HEK293 (cell line): Measurements from ENCODE around the gene KCNJ14.
A peak's percentile ranks its signal among the peaks of the same experiment; 100 is the strongest.

Source experiments
- CTCF ChIA-PET: fragments of 350-600 bp; formaldehyde crosslinking; extraction: SDS; loops from one replicate; lab custom pipeline; 2021; ENCODE audit warnings: antibody characterized with exemption; lab: Yijun Ruan, JAX
- POLR2A ChIA-PET: fragments of 300-600 bp; formaldehyde crosslinking; extraction: SDS; loops from one replicate; lab custom pipeline; 2020; ENCODE audit warnings: antibody characterized with exemption, inconsistent platforms; lab: Yijun Ruan, JAX
- H3K27ac ChIP-seq: fragments of 200-500 bp; sonication (Bioruptor generic); 2 replicates; pipeline ENCODE4 v1.5.1; 2014; ENCODE audit warnings: low read depth, low read length, control low read depth, inconsistent platforms; ENCODE audit errors: extremely low read depth
- H3K36me3 ChIP-seq, 2 experiments: fragments of 200-500 bp in 1 of 2; sonication (Bioruptor generic) in 1 of 2; 1 replicate in 1 of 2; 2 replicates in 1 of 2; pipeline ENCODE4 v1.5.1; 2014 to 2017; ENCODE audit warnings: inconsistent platforms in 2 of 2, low read length in 2 of 2; ENCODE audit not compliant: control insufficient read depth in 2 of 2, insufficient read depth in 1 of 2
- H3K4me1 ChIP-seq: fragments of 200-500 bp; sonication (Bioruptor generic); 2 replicates; pipeline ENCODE4 v1.5.1; 2014; ENCODE audit warnings: mild to moderate bottlenecking, low read length, inconsistent platforms; ENCODE audit not compliant: control insufficient read depth, insufficient read depth
- H3K4me3 ChIP-seq: 2 replicates; pipeline ENCODE4 v1.5.1; 2011; ENCODE audit warnings: low read depth, mild to moderate bottlenecking, control low read depth, low read length, moderate library complexity
- H3K9me3 ChIP-seq: fragments of 200-500 bp; sonication (Bioruptor generic); 2 replicates; pipeline ENCODE4 v1.5.1; 2014; ENCODE audit warnings: low read depth, low read length, inconsistent platforms; ENCODE audit not compliant: control insufficient read depth, insufficient read depth
- EGR2 ChIP-seq: fragments of 450-650 bp; formaldehyde crosslinking; IDR thresholded peaks from 2 replicates; pipeline ENCODE4 v1.5.1; 2016; ENCODE audit warnings: low read depth, missing biosample characterization, missing genetic modification characterization
- GLIS2 ChIP-seq: fragments of 450-650 bp; formaldehyde crosslinking; IDR thresholded peaks from 2 replicates; pipeline ENCODE4 v1.5.1; 2016; ENCODE audit warnings: missing biosample characterization, missing genetic modification characterization
- IKZF3 ChIP-seq: fragments of 450-650 bp; IDR thresholded peaks from 2 replicates; pipeline ENCODE4 v1.5.0; 2018; ENCODE audit warnings: missing biosample characterization, mild to moderate bottlenecking, missing genetic modification characterization, moderate library complexity
- KLF1 ChIP-seq: fragments of 450-650 bp; formaldehyde crosslinking; IDR thresholded peaks from 2 replicates; pipeline ENCODE4 v1.5.1; 2016; ENCODE audit warnings: missing biosample characterization, missing genetic modification characterization
- KLF8 ChIP-seq: fragments of 450-650 bp; formaldehyde crosslinking; IDR thresholded peaks from 2 replicates; pipeline ENCODE4 v1.5.1; 2016; ENCODE audit warnings: missing biosample characterization, missing genetic modification characterization
- SP2 ChIP-seq: fragments of 450-650 bp; formaldehyde crosslinking; IDR thresholded peaks from 2 replicates; pipeline ENCODE4 v1.5.1; 2016; ENCODE audit warnings: missing biosample characterization, missing genetic modification characterization
- SP3 ChIP-seq: fragments of 450-650 bp; formaldehyde crosslinking; IDR thresholded peaks from 2 replicates; pipeline ENCODE4 v1.5.1; 2016; ENCODE audit warnings: missing biosample characterization, missing genetic modification characterization
- ZBTB21 ChIP-seq: fragments of 450-650 bp; formaldehyde crosslinking; IDR thresholded peaks from 2 replicates; pipeline ENCODE4 v1.5.1; 2017; ENCODE audit warnings: missing biosample characterization, missing genetic modification characterization
- ZFP69B ChIP-seq: fragments of 450-650 bp; formaldehyde crosslinking; IDR thresholded peaks from 2 replicates; pipeline ENCODE4 v1.5.1; 2016; ENCODE audit warnings: missing biosample characterization, missing genetic modification characterization
- ZNF18 ChIP-seq: fragments of 450-650 bp; formaldehyde crosslinking; IDR thresholded peaks from 2 replicates; pipeline ENCODE4 v1.5.1; 2016; ENCODE audit warnings: missing biosample characterization, missing genetic modification characterization
- ZNF311 ChIP-seq: fragments of 450-650 bp; formaldehyde crosslinking; IDR thresholded peaks from 2 replicates; pipeline ENCODE4 v1.5.1; 2017; ENCODE audit warnings: missing biosample characterization, missing genetic modification characterization, borderline replicate concordance
- ZNF600 ChIP-seq: fragments of 450-650 bp; formaldehyde crosslinking; IDR thresholded peaks from 2 replicates; pipeline ENCODE4 v1.5.1; 2016; ENCODE audit warnings: missing biosample characterization, missing genetic modification characterization
- ZSCAN23 ChIP-seq: fragments of 450-650 bp; formaldehyde crosslinking; IDR thresholded peaks from 2 replicates; pipeline ENCODE4 v1.5.1; 2016; ENCODE audit warnings: missing biosample characterization, missing genetic modification characterization
- ZXDB ChIP-seq: fragments of 450-650 bp; formaldehyde crosslinking; IDR thresholded peaks from 2 replicates; pipeline ENCODE4 v1.5.1; 2016; ENCODE audit warnings: missing biosample characterization, missing genetic modification characterization
- TF ChIP-seq, protein P1 (sequence below): fragments of 450-650 bp; formaldehyde crosslinking; IDR thresholded peaks from 2 replicates; pipeline ENCODE4 v1.5.1; 2017; ENCODE audit warnings: missing biosample characterization, missing genetic modification characterization
- TF ChIP-seq, protein P2 (sequence below): fragments of 450-650 bp; formaldehyde crosslinking; IDR thresholded peaks from 2 replicates; pipeline ENCODE4 v1.5.1; 2016; ENCODE audit warnings: missing biosample characterization, missing genetic modification characterization
- TF ChIP-seq, protein P3 (sequence below): fragments of 450-650 bp; formaldehyde crosslinking; IDR thresholded peaks from 2 replicates; pipeline ENCODE4 v1.5.1; 2017; ENCODE audit warnings: missing biosample characterization, missing genetic modification characterization

The KCNJ14 gene

DNA sequence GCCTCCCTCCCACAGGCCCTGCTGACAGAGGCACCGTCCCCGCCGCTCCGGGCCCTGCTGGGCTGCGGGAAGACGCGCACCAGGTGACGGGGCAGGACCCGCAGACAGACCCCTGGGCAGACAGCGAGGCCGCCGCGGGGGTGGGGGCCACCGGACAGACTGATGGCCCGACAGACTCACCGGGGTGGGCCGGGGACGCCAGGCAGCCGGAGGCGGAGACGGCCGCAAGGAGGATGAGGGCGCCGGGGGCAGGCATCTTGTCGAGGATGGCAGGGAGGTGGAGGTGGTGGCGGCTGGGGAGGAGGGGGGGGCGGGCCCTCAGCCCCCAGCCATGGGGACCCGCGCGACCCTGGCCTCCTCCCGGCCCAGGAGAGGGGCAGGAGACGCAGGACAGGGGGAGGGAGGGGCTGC lies 56.0 kb downstream of the KCNJ14 start (continued):
- TF ChIP-seq, protein P1, sequence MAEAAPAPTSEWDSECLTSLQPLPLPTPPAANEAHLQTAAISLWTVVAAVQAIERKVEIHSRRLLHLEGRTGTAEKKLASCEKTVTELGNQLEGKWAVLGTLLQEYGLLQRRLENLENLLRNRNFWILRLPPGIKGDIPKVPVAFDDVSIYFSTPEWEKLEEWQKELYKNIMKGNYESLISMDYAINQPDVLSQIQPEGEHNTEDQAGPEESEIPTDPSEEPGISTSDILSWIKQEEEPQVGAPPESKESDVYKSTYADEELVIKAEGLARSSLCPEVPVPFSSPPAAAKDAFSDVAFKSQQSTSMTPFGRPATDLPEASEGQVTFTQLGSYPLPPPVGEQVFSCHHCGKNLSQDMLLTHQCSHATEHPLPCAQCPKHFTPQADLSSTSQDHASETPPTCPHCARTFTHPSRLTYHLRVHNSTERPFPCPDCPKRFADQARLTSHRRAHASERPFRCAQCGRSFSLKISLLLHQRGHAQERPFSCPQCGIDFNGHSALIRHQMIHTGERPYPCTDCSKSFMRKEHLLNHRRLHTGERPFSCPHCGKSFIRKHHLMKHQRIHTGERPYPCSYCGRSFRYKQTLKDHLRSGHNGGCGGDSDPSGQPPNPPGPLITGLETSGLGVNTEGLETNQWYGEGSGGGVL (tag by site-specific recombination), result no peak
- TF ChIP-seq ZSCAN23 (tag by site-specific recombination) (no peak), EGR2 (tag by site-specific recombination) (no peak; the same call in 1 of the 2 replicates), ZNF18 (tag by site-specific recombination) (no peak)

DNA sequence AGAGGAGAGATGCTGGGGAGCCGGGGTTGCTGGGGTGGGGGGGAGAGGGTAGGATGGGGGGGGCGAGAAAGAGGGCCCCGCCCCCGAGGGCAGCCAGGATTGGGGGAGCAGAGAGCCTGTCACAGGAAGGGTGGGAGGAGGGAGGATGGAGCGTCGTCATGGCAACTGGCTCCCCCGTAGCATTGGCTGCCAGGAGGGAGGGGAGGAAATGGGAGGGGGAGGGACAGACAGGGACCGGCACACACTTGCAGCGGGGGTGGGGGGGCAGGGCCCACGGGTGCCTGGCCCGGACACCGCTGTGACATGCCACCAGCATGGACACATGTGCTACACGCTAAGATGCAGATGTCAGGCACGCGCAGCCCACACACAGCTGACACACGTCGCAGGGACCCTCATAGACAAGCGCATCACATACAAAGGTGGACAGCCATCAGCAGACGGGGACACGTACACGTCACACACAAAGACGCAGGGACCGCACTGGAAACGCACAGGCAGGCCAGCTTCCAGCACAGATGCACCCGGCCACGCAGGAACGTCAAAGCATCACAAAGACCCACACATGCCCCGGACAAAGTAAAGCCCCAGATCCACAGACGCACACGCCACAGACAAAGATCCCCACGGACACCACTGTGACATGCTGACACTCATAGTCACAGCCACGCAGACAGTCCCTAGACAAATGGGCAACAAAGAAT lies 56.6 kb downstream of the KCNJ14 start, which contains the start of gene LMTK3:
Gene LMTK3 (minus strand): TSS at position 36 of the 704 bp plus-strand sequence. CDS start 259 bp downstream, outside the sequence.
- peak; percentile 39; the same call in 1 of the 2 replicates for TF ChIP-seq EGR2 (tag by site-specific recombination)
- TF ChIP-seq KLF8, result peak; percentile 61; the same call in 1 of the 2 replicates
- no peak; the same call in 1 of the 2 replicates for TF ChIP-seq ZXDB (tag by site-specific recombination)
- TF ChIP-seq KLF1 (tag by site-specific recombination), result peak; percentile 18; the same call in 1 of the 2 replicates
- TF ChIP-seq, protein P2, sequence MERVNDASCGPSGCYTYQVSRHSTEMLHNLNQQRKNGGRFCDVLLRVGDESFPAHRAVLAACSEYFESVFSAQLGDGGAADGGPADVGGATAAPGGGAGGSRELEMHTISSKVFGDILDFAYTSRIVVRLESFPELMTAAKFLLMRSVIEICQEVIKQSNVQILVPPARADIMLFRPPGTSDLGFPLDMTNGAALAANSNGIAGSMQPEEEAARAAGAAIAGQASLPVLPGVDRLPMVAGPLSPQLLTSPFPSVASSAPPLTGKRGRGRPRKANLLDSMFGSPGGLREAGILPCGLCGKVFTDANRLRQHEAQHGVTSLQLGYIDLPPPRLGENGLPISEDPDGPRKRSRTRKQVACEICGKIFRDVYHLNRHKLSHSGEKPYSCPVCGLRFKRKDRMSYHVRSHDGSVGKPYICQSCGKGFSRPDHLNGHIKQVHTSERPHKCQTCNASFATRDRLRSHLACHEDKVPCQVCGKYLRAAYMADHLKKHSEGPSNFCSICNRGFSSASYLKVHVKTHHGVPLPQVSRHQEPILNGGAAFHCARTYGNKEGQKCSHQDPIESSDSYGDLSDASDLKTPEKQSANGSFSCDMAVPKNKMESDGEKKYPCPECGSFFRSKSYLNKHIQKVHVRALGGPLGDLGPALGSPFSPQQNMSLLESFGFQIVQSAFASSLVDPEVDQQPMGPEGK, result peak; percentile 25
- TF ChIP-seq, protein P3, sequence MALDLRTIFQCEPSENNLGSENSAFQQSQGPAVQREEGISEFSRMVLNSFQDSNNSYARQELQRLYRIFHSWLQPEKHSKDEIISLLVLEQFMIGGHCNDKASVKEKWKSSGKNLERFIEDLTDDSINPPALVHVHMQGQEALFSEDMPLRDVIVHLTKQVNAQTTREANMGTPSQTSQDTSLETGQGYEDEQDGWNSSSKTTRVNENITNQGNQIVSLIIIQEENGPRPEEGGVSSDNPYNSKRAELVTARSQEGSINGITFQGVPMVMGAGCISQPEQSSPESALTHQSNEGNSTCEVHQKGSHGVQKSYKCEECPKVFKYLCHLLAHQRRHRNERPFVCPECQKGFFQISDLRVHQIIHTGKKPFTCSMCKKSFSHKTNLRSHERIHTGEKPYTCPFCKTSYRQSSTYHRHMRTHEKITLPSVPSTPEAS (tag by site-specific recombination), result peak; percentile 45; the same call in 1 of the 2 replicates
- no peak for TF ChIP-seq ZFP69B (tag by site-specific recombination)
- peak; percentile 56; the same call in 1 of the 2 replicates for TF ChIP-seq ZNF600
- TF ChIP-seq GLIS2, result 0 out of 2 replicates have a peak, but pooled peaks have one; percentile 41
- 0 out of 2 replicates have a peak, but pooled peaks have one; percentile 13 for TF ChIP-seq ZBTB21 (tag by site-specific recombination)
- TF ChIP-seq, protein P1 (tag by site-specific recombination), result peak; percentile 18; the same call in 1 of the 2 replicates
- TF ChIP-seq SP3 (tag by site-specific recombination), result peak; percentile 63
- no peak for TF ChIP-seq IKZF3 (tag by site-specific recombination)
- peak; percentile 74 for TF ChIP-seq SP2 (tag by site-specific recombination)
- 0 out of 2 replicates have a peak, but pooled peaks have one; percentile 23 for TF ChIP-seq ZNF311
- peak within 1 kb of the TSS; percentile 8 for H3K4me3 ChIP-seq
- H3K27ac ChIP-seq, result no peak within 1 kb of the TSS
- H3K4me1 ChIP-seq, result no peaks in the 10 kb centered on the region
- no peaks in the 10 kb centered on the region for H3K36me3 ChIP-seq
- H3K9me3 ChIP-seq, result no peaks in the 10 kb centered on the region
- POLR2A ChIA-PET, result no interaction called here
- CTCF ChIA-PET, result interaction anchor here (0.5 kb wide), 2 partner anchors 10 to 14 kb away, joined by 3 read pairs; no protein-coding TSS in a partner anchor
